ENCODE data around the gene UQCC5. TPM values are rescaled to one million over a fixed set of nuclear protein-coding genes. Genes with fewer than 3 reads are reported as not detected.

UQCC5 gene
- total RNA-seq, 1 experiment from 2014 or later = 45.8 TPM

DNA sequence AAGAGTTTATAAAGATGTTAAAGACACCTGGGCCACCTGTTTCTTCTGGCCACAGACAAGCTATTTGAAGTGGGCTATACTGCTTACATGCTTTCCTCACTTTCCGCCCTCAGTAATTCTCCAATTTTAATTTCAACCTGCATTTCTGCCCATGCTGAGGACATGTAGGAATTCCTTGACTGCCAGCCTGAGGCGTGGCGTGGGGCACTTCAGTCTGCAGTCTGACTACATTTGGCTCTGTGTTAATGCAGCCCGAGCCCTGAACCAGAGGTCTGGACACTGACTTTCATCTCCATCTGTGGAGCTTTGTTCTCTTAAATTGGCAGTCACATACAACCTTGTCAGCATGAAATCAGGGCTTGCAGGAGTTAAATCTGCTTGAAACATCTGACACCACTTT, 8.5 kb downstream of the UQCC5 start:
- Histone ChIP-seq H2AFZ (ENCODE audit: low read length) (no peak overlapping the region), H2BK20ac (ENCODE audit: low read depth, low read length, poor library complexity, severe bottlenecking) (no peak overlapping the region), H3K4me1 (ENCODE audit: insufficient read depth, low read length) (no peaks in the 10 kb centered on the region), H3K79me2 (ENCODE audit: insufficient read depth, low read length) (no peaks in the 10 kb centered on the region), H3K56ac (ENCODE audit: insufficient read length, low read depth, low read length) (no peak overlapping the region), H2BK12ac (ENCODE audit: insufficient read length, low read depth, low read length) (no peak overlapping the region), H3K23ac (ENCODE audit: insufficient read length, low read depth, low read length) (no peak overlapping the region), H4K20me1 (ENCODE audit: control insufficient read depth, insufficient read depth, insufficient read length) (no peaks in the 10 kb centered on the region), H3K27me3 (ENCODE audit: insufficient read depth, low read length) (no peaks in the 10 kb centered on the region), H3K27ac (ENCODE audit: insufficient read length, low read depth, low read length) (no peak overlapping the region), H2BK120ac (ENCODE audit: low read depth, low read length, poor library complexity, severe bottlenecking) (no peak overlapping the region), H2BK15ac (ENCODE audit: low read depth, low read length) (no peak overlapping the region), H4K8ac (replicated peaks; ENCODE audit: insufficient read length, low read depth, low read length) (no peak overlapping the region), H3T11ph (ENCODE audit: low read length) (no peak overlapping the region), H3K9me3 (ENCODE audit: control insufficient read depth, low read depth, low read length) (no peaks in the 10 kb centered on the region), H3K4me2 (ENCODE audit: insufficient read depth, insufficient read length, low read length) (no peak overlapping the region), H3K14ac (ENCODE audit: insufficient read depth, low read length) (no peak overlapping the region), H2BK5ac (ENCODE audit: insufficient read length, low read length) (no peak overlapping the region), H2AK5ac (ENCODE audit: insufficient read length, low read length) (no peak overlapping the region), H3K4ac (ENCODE audit: low read depth, low read length) (no peak overlapping the region), H3K23me2 (ENCODE audit: insufficient read length, low read depth, low read length, poor library complexity, severe bottlenecking) (no peaks in the 10 kb centered on the region), H4K5ac (ENCODE audit: insufficient read length, low read depth, low read length) (no peak overlapping the region), H3K79me1 (ENCODE audit: insufficient read depth, low read depth, low read length, poor library complexity, severe bottlenecking) (no peaks in the 10 kb centered on the region), H4K91ac (ENCODE audit: insufficient read length, low read depth, low read length) (no peak overlapping the region), H3K9ac (ENCODE audit: extremely low read depth, insufficient read length, low read length) (no peak overlapping the region), H3K18ac (ENCODE audit: insufficient read length, low read depth, low read length) (no peak overlapping the region)
- WGBS (ENCODE audit: extremely low coverage, insufficient read length, low lambda C conversion rate) = no CpG with 5 or more reads among the region's 4 CpGs
- Mint-ChIP-seq H3K27me3 (ENCODE audit: low read depth) (no peaks in the 10 kb centered on the region), H3K4me1 (peaks cover 0 to 6% of the 10 kb centered on the region in 2 experiments; a peak in 1 of 4 replicates), H3K36me3 (ENCODE audit: insufficient read depth in 1 of 3, low read depth in 3 of 3) (peaks cover 9 to 50% (median 22%) of the 10 kb centered on the region in 3 experiments; a peak in 6 of 7 replicates), H3K4me3 (no peak overlapping the region), H3K9me3 (no peaks in the 10 kb centered on the region), H3K27ac (peak overlapping the region in 1 of 3 experiments; percentile 79; a peak in 2 of 7 replicates)
- TF ChIP-seq, protein P1, sequence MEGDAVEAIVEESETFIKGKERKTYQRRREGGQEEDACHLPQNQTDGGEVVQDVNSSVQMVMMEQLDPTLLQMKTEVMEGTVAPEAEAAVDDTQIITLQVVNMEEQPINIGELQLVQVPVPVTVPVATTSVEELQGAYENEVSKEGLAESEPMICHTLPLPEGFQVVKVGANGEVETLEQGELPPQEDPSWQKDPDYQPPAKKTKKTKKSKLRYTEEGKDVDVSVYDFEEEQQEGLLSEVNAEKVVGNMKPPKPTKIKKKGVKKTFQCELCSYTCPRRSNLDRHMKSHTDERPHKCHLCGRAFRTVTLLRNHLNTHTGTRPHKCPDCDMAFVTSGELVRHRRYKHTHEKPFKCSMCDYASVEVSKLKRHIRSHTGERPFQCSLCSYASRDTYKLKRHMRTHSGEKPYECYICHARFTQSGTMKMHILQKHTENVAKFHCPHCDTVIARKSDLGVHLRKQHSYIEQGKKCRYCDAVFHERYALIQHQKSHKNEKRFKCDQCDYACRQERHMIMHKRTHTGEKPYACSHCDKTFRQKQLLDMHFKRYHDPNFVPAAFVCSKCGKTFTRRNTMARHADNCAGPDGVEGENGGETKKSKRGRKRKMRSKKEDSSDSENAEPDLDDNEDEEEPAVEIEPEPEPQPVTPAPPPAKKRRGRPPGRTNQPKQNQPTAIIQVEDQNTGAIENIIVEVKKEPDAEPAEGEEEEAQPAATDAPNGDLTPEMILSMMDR (conservative IDR thresholded peaks at IDR 0.05) = no peak
- no peak for DNase-seq

All from H9 (cell line).